ENCODE results near the gene USP17L19. TPM values are rescaled to one million over a fixed set of nuclear protein-coding genes. Genes with fewer than 3 reads are reported as not detected.
"Not testable (repeated sequence)": the region's sequence is repeated elsewhere in the genome, so short reads cannot be mapped to it uniquely, and the experiment has no call there.

Gene USP17L19
- total RNA-seq, 4 donors from 2014 or later: not detected

DNA sequence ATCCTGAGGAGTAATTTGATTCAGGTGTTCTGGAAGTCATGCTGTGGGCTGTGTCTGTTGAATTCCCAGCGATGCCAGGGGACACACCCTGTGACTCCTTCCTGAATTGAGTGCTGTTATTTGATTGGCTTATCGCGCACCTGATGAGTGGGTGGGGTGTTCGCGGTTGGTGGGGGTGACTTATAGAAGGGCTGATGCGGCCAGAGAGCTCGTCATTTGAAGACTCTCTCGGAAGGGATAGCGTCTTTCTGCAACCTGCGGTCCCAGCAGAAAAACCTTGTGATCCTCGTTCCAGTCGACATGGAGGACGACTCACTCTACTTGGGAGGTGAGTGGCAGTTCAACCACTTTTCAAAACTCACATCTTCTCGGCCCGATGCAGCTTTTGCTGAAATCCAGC is 14.1 kb downstream of the USP17L19 start, which contains the start of gene USP17L22:
Gene USP17L22, plus strand, starts transcription at position 301 of the 400 bp plus-strand sequence. Its CDS starts 0 bp downstream, at position 301.
- H3K36me3 ChIP-seq; H3K27me3 ChIP-seq; H3K4me3 ChIP-seq; DNase-seq (ENCODE audit: low spot score in 2 of 2); H3K9me3 ChIP-seq; H3K27ac ChIP-seq; H3K4me1 ChIP-seq: not testable (repeated sequence)
- no CpG with 5 or more reads among the region's 15 CpGs for WGBS

DNA sequence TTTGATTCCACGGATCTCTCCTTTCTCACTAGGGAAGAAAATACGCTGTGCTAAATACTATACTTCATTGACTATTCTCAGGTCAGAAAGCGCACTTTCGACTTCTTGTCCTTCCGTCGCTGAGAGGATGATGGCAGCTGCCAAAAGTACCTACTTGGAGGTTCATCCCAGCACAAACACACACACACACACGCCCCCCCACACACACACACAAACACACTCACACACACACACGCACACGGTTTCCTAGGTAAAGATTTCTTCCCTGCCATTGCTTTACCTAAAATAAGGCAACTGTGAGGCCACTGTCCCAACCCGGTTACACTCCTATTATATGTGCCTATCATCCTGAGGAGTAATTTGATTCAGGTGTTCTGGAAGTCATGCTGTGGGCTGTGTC is 18.5 kb downstream of the USP17L19 start:
- peak; percentile 84 to 93 for DNase-seq (ENCODE audit: low spot score in 2 of 2)
- H3K4me1 ChIP-seq, H3K9me3 ChIP-seq, H3K27ac ChIP-seq, H3K36me3 ChIP-seq, H3K27me3 ChIP-seq, H3K4me3 ChIP-seq: not testable (repeated sequence)
- WGBS: 88% methylated on average over 8 of the region's 10 CpGs

Other genes with a start within 250 kb of the USP17L19 start
- not detected for gene FAM90A26, start 83.0 kb upstream of the USP17L19 start, total RNA-seq
- not detected for gene USP17L10, start 42.7 kb upstream of the USP17L19 start, total RNA-seq
- not detected for gene USP17L11, start 38.0 kb upstream of the USP17L19 start, total RNA-seq
- not detected for gene USP17L12, start 33.2 kb upstream of the USP17L19 start, total RNA-seq
- not detected for gene USP17L13, start 28.5 kb upstream of the USP17L19 start, total RNA-seq
- not detected for gene USP17L15, start 19.0 kb upstream of the USP17L19 start, total RNA-seq
- gene USP17L17, start 9.5 kb upstream of the USP17L19 start, total RNA-seq: not detected
- not detected for gene USP17L18, start 4.7 kb upstream of the USP17L19 start, total RNA-seq
- not detected for gene USP17L20, start 4.7 kb downstream of the USP17L19 start, total RNA-seq
- gene USP17L21, start 9.5 kb downstream of the USP17L19 start, total RNA-seq: not detected
- not detected for gene USP17L22, start 14.2 kb downstream of the USP17L19 start, total RNA-seq
- gene USP17L24, start 71.8 kb downstream of the USP17L19 start, total RNA-seq: not detected
- gene USP17L25, start 76.5 kb downstream of the USP17L19 start, total RNA-seq: not detected
- gene USP17L26, start 81.3 kb downstream of the USP17L19 start, total RNA-seq: not detected
- not detected for gene USP17L5, start 86.0 kb downstream of the USP17L19 start, total RNA-seq
- gene USP17L27, start 90.8 kb downstream of the USP17L19 start, total RNA-seq: not detected
- gene USP17L28, start 95.5 kb downstream of the USP17L19 start, total RNA-seq: not detected
- gene USP17L29, start 100.3 kb downstream of the USP17L19 start, total RNA-seq: not detected
- gene USP17L30, start 109.8 kb downstream of the USP17L19 start, total RNA-seq: not detected
- gene DEFB131A, start 191.0 kb downstream of the USP17L19 start, total RNA-seq: not detected

Data from suprapubic skin (tissue), 4 donors.